Stimulated activated naive CD4-positive, alpha-beta T cell treated with Interleukin-2 at 50 U/mL for 16 hours (primary cell): ENCODE data around the gene GNAT1.

Experiments used
- DNase-seq: peaks from one replicate; lab custom pipeline; 2025; lab: John Stamatoyannopoulos, UW

Gene GNAT1

GRCh38 chr3:50181985-50182384 lies 9.4 kb upstream of the GNAT1 start:
- DNase-seq, result no peak

DNA sequence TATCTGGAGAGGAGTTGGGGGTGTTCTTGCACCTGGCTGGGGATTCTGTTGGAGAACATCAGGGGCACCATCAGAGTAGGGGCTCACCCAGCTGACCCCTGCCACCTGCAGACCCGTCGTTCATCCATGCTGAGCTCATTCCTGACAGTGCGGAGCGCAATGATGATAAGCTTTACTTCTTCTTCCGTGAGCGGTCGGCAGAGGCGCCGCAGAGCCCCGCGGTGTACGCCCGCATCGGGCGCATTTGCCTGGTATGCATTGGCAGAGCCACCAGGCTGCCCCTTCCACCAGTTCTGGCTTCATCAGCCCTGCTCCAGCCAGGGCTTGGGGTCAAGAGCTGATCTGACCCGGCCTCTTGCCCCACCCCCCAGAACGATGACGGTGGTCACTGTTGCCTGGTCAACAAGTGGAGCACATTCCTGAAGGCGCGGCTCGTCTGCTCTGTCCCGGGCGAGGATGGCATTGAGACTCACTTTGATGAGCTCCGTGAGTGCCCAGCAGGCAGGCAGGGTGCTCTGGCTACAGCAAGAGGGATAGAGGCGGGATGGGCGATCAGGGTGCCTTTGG lies 8.8 kb upstream of the GNAT1 start:
- DNase-seq, result no peak

GRCh38 chr3:50183755-50184154 lies 7.7 kb upstream of the GNAT1 start:
- DNase-seq, result no peak

- no peak for DNase-seq
Measured at GRCh38 chr3:50184242-50184978, 7.0 kb upstream of the GNAT1 start.

- DNase-seq, result no peak
Measured at GRCh38 chr3:50185230-50185629, 6.2 kb upstream of the GNAT1 start.

DNA sequence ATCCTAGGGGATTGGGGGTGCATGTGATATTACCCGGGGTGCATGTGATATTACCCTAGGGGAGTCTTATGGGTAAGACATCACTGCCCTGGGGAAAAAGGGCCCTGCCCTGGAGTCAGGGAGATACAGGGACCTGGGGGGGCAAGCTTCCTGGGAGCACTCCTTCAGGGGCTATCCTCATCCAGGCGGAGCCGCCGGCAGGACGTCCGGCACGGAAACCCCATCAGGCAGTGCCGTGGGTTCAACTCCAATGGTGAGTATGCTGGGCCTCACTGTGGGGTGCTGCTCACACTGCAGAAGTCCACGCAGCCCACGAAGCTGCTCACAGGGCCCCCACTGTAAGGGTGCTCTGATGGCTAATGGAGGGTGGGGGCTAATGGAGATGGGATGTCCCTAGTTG lies 5.3 kb upstream of the GNAT1 start:
- no peak for DNase-seq

GRCh38 chr3:50187750-50188149 lies 3.7 kb upstream of the GNAT1 start:
- no peak for DNase-seq

- DNase-seq, result no peak
Measured at GRCh38 chr3:50189274-50189673, 2.1 kb upstream of the GNAT1 start.

DNA sequence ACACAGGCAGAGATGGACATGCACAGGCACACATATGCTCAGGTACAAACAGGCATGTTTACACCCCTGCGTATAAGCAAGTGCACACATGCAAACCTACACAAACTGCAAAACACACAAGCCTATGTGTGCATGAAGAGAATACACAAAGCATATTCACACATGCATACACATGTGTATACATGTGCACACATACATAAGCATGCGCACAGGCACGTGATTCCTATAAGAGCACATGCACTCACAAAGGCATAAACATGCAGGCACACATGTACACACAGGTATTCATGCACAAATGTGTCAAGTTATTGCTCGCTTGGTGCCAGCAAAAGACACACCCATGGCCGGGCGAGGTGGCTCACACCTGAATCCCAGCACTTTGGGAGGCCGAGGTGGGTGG lies 1.4 kb upstream of the GNAT1 start:
- no peak for DNase-seq

DNA sequence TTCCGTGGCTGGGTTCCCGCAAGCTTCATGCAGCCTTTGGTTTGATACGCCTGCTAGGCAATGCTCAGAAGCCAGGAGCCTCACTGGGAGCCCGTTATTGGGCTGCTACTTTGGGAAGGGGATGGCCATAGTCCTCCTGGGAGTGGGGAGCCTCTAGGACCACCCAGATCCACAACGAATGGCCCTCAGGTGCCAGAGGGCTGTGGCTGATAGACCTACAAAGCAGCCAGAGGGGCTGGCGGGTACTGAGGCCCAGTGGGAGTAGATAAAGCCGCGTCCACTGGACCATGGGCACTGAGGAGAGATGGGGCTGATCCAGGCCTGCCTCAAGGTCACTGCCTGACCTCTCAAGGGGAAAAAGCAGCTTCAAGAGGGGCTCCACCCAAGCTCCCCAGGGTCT lies 714 bp downstream of the GNAT1 start:
- no peak for DNase-seq

DNA sequence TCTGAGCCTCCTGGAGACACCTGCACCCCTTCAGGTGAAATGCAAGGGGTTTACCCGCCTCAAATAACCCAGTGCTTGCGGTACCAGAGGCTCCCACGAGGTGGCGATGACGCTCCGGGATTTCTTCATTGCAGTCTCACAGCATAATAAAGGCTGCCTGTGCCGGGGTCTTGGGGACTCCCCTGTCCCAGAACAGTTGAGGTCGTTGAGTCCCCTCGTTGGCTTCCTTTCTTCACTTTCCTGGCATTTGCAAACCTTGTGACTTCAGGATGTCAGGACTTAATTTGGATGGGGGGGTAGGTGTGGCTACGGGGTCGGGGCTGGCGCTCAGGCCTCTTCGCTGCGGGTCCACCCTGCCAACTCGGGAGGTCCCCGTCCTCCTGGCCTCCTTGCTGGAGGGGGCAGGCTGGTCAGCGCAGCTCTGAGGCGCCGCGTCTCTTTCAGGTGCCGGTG lies 1.3 kb downstream of the GNAT1 start:
- peak; percentile 76 for DNase-seq

- DNase-seq, result no peak
Measured at GRCh38 chr3:50193286-50193685, 1.9 kb downstream of the GNAT1 start.

GRCh38 chr3:50193746-50194127 lies 2.3 kb downstream of the GNAT1 start:
- no peak for DNase-seq

DNA sequence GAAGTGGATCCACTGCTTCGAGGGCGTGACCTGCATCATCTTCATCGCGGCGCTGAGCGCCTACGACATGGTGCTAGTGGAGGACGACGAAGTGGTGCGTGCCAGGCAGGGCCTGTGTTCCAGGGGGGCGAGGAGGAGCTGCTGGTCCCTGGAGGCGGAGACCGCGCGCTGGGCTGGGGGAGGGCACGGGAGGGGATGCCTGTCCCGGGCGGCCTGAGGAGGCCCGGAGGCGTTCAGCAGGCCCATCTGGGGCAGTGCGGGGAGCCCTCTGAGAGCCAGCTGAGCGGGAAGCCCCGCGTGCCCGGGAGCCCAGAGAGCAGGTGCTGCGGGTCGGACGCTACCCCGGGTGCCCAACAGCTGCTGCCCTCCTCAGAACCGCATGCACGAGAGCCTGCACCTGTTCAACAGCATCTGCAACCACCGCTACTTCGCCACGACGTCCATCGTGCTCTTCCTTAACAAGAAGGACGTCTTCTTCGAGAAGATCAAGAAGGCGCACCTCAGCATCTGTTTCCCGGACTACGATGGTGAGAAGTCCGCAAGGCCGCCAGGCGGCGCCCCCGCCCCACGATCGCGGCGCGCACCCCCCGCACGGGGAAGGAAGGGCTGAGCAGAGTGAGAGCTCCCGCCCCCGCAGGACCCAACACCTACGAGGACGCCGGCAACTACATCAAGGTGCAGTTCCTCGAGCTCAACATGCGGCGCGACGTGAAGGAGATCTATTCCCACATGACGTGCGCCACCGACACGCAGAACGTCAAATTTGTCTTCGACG lies 2.9 kb downstream of the GNAT1 start:
- peak; percentile 79 for DNase-seq

- peak; percentile 19 for DNase-seq
Measured at GRCh38 chr3:50194903-50195500, 3.6 kb downstream of the GNAT1 start.

DNA sequence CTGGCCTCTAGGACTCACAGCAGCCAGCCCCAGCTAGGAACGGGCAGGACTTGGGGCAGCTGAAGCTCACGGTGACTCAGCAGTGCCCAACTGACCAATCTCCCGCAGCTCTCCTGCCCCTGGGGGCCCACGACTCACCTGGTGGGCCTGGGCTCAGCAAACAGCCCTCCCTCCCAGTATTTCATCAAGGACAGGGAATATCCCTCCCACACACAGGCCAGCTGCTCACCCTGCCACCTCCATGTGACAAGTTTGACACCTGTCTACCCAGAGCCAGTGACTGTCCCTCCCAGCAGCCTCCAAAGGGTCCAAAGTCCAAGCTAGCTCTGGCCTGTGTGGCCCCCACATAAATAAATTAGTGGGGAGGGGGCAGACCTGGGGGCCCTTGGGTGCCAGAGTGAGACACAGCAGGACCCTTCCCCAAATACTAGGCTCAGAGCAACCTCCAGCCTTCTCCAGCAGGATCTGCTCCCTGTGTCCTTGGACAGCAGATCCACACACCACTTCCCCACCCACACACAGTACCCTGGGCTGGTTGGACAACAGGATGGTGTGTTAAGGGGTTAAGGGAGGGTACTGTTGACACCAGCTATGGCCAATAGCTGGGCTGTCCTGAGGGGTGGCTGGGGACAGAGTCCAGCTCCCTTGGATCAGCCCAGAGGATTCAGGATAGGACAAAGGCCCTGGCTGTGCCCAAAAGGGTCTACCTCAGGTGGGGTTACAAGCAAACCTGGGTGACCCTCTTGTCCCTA lies 4.3 kb downstream of the GNAT1 start:
- DNase-seq, result no peak

DNA sequence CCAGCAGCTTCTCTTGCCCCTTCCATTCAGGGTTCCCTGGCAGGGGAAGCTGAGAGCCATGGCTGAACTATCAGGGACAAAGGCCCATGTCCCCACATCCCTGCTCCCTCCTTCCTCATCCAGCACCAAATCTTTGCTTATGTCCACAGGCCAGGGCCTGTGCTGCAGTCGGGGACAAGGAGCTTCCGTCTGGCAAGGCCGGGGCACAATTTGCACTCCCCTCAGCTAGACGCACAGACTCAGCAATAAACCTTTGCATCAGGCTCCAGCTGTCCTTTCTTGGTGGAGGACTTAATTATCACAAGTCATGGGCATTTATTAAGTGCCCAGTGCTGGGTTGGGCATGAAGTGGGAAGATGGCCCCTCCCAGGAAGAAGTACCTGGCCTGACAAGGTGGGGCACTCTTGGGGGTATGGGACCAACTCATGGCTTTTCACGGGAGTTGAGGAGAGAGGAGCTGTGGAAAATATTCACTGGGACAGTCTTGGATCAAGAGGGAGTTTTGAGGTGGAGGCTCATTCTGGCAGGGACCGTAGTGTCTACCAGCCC lies 4.9 kb downstream of the GNAT1 start:
- DNase-seq, result no peak

DNA sequence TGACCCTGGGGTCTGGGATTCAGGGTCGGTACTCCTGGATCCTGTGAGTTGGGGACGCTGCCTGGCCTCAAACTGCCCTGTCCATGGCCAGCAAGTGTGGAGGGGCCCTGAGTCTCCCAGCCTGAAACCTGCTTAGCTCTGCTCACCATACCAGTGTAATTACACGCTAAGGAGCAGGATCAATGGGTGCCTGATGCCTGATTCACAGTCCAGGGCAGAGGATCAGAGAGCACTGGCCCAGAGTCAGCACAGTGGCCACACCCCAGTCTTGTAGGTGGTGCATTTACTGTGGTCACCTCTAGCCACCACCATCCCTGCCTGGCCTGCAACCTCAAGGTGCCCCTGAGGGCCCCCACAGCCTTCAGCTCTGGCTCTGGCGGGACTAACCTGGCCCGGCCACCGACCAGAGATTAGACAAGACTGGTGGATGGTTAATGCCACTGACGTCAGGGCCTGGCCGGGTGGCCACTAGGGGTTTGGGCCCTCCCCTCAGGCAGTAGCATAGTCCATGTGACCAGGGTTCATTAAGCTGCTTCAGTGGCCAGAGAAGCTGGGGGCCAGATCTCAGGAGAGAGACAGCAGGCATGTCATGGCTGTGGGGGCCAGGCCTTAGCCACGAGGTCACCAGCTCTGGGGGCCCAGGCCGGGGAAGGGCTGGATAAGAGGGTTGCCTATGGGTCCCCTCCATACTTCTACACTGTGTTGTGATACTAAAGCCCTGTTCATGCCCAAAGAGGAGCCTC lies 10.3 kb downstream of the GNAT1 start:
- DNase-seq, result no peak

DNA sequence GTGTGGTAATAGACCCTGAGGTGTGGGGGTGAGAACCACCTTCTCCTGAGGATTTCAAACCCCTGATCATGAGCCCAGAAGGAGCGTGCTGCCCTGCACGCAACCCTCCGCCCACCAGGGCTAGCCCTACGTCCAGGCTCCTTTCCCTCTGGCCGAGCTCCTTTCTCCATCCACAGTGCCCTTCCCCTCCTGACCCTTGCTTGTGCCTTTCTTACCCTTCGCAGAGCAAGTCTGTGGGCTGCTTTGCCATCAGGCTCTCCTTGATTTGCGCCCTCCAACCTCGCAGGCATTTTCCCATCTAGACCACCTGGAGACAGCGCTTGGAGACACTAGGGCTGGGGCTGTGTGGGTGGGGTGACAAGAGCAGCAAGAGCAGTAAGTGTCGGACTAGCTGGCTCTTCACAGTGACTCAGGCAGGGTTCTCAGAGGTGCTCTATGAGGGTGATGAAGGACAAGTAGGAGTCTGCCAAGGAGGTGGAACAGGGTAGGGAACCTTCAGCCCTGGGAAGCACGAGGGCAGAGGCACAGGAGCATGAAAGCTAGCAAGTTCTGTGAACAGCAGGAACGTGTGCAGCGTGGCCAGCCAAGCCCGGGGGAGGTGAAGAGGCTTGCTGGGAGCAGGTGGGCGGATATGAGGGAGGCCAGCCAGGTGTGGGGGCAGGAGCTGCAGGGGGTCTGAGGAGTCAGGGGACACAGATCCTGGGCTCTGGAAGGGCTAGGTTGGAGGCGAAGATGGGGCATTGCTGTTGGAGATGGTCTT lies 11.1 kb downstream of the GNAT1 start:
- no peak for DNase-seq

DNA sequence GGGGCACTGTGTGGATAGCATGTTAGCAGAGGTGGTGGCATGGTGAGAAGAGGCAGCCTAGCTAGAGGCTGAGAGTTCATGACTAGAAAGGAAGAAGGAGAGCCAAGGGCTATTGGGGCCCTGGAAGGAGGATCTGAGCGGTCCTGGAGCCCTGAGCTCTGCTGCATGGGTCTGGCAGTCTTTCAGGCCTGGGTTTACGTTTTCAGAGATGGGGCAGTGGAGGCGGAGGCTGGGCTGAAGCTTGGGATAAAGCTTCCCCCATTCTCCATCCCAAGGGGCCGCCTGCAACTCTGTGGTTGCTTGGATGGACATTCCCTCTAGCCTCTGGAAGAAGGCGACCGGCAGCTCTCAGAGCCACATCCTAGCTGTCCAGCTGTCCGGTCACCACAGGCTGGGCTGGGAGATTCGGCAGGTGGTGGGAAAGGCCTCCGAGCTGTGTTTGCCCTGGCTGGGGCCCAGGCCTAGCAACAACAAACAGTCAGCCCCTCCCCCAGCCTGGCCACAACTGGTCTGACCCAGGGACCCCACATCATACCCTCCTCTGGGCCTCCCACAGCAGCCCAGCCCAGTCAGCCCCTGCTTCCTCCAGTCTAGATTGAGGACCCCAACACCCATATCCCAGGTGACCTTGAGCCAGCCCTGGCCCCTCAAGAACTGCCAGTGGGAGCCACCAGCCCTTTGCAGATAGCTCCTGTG lies 11.9 kb downstream of the GNAT1 start:
- no peak for DNase-seq
